ENCODE measurements around the gene TMEM170B.

- no peak for TF ChIP-seq CTCF (IDR thresholded peaks at IDR 0.05; ENCODE audit: borderline replicate concordance, extremely low read depth, low read length, poor library complexity, severe bottlenecking)
- no peak for TF ChIP-seq EZH2 (IDR thresholded peaks at IDR 0.05; ENCODE audit: borderline replicate concordance, low read depth, low read length, severe bottlenecking)
Measured at GRCh38 chr6:11495565-11496145, 41.9 kb upstream of the TMEM170B start.

Data from DND-41 (cell line).